ENCODE results near the gene ABCC12. TPM values are rescaled to one million over a fixed set of nuclear protein-coding genes. Genes with fewer than 3 reads are reported as not detected.

Gene ABCC12
- total and polyA plus RNA-seq, 2 donors (not counting 1 experiment from before 2014, with no cell fraction given) = not detected

DNA sequence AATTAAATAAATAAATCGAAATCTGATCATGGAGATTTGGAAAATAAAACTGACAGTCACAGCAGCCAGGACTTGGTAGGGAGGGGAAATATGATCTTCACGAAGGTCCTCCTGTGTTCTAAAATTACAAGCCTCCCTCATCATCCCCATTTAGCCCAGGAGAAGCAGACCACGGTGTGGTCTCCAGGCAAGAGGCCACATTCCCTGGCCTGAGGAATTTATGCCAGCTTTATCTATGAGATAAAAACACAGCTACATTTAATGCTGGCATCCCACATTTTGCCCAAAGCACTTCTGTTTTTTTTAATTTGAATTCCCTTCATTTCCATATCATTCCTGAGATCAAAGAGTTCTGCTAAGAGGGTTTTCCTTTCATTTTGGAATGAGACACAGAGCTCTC is 43.2 kb downstream of the ABCC12 start:
- H3K4me1 ChIP-seq (ENCODE audit: control insufficient read depth in 2 of 2, insufficient read depth in 2 of 2, low read length in 2 of 2) = no peaks in the 10 kb centered on the region
- no peak overlapping the region for H2AFZ ChIP-seq (ENCODE audit: insufficient read depth, low read depth, low read length, poor library complexity, severe bottlenecking)
- H3K9me3 ChIP-seq (ENCODE audit: control extremely low read depth in 1 of 3, control insufficient read depth in 2 of 3, insufficient read depth in 1 of 3, low read length in 2 of 3) = no peaks in the 10 kb centered on the region
- Mint-ChIP-seq H3K4me1 (no peaks in the 10 kb centered on the region), H3K9me3 (ENCODE audit: insufficient read depth) (no peaks in the 10 kb centered on the region), H3K27me3 (peaks cover 10% of the 10 kb centered on the region), H3K4me3 (no peak overlapping the region), H3K27ac (no peak overlapping the region)
- no peak overlapping the region for H3K27ac ChIP-seq (ENCODE audit: low read length in 2 of 2)
- H3K36me3 ChIP-seq (replicated peaks in 1 of 2; ENCODE audit: control extremely low read depth in 1 of 2, control insufficient read depth in 1 of 2, extremely low read depth in 1 of 2, insufficient read depth in 2 of 2, low read length in 1 of 2) = no peaks in the 10 kb centered on the region
- no peak overlapping the region for H3K4me3 ChIP-seq (ENCODE audit: control extremely low read depth in 1 of 5, extremely low read depth in 1 of 5, insufficient read depth in 1 of 5, low read depth in 2 of 5, low read length in 4 of 5)
- ChIA-PET CTCF (interaction anchor here (1.0 to 1.6 kb wide), 4 partner anchors 8 to 971 kb away, joined by 3 to 14 read pairs (median 4); partner anchors contain the start of gene NETO2), POLR2A (no interaction called here)
- H3K9ac ChIP-seq (ENCODE audit: low read length) = no peak overlapping the region
- ATAC-seq (ENCODE audit: low read depth) (no peak), DNase-seq (no peak)
- 38% methylated on average over 1 of the region's 3 CpGs for WGBS (ENCODE audit: insufficient coverage)
- TF ChIP-seq, protein P1, sequence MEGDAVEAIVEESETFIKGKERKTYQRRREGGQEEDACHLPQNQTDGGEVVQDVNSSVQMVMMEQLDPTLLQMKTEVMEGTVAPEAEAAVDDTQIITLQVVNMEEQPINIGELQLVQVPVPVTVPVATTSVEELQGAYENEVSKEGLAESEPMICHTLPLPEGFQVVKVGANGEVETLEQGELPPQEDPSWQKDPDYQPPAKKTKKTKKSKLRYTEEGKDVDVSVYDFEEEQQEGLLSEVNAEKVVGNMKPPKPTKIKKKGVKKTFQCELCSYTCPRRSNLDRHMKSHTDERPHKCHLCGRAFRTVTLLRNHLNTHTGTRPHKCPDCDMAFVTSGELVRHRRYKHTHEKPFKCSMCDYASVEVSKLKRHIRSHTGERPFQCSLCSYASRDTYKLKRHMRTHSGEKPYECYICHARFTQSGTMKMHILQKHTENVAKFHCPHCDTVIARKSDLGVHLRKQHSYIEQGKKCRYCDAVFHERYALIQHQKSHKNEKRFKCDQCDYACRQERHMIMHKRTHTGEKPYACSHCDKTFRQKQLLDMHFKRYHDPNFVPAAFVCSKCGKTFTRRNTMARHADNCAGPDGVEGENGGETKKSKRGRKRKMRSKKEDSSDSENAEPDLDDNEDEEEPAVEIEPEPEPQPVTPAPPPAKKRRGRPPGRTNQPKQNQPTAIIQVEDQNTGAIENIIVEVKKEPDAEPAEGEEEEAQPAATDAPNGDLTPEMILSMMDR (IDR thresholded peaks at IDR 0.05) = no peak
- TF ChIP-seq EZH2 (IDR thresholded peaks at IDR 0.05; ENCODE audit: borderline replicate concordance, insufficient read depth, low read depth, low read length, poor library complexity, severe bottlenecking) = no peak
- intact Hi-C loops (cut with micrococcal nuclease) = no loop called here
- no peak overlapping the region for H3K4me2 ChIP-seq (replicated peaks; ENCODE audit: low read depth, low read length, poor library complexity, severe bottlenecking)
- H3K79me2 ChIP-seq (ENCODE audit: control insufficient read depth, insufficient read depth, low read length) = no peaks in the 10 kb centered on the region
- H4K20me1 ChIP-seq (ENCODE audit: control insufficient read depth, insufficient read depth, low read length, poor library complexity, severe bottlenecking) = no peaks in the 10 kb centered on the region
- peaks cover 0 to 6% (median 0%) of the 10 kb centered on the region in 4 experiments for H3K27me3 ChIP-seq (replicated peaks in 1 of 4; ENCODE audit: control extremely low read depth in 1 of 4, control insufficient read depth in 3 of 4, insufficient read depth in 4 of 4, low read length in 3 of 4)

- Histone ChIP-seq H3K79me2 (ENCODE audit: control insufficient read depth, insufficient read depth, low read length) (no peaks in the 10 kb centered on the region), H3K36me3 (replicated peaks in 1 of 2; ENCODE audit: control extremely low read depth in 1 of 2, control insufficient read depth in 1 of 2, extremely low read depth in 1 of 2, insufficient read depth in 2 of 2, low read length in 1 of 2) (no peaks in the 10 kb centered on the region)
These were observed 44.8 kb downstream of the ABCC12 start for GRCh38 chr16:48110982-48111381.

More at GRCh38 chr16:48110982-48111381, 44.8 kb downstream of the ABCC12 start:
- POLR2A ChIA-PET = no interaction called here
- H3K27me3 Mint-ChIP-seq = peaks cover 7% of the 10 kb centered on the region
- CTCF ChIA-PET = no interaction called here
- DNase-seq = no peak
- no peak overlapping the region for H2AFZ ChIP-seq (ENCODE audit: insufficient read depth, low read depth, low read length, poor library complexity, severe bottlenecking)
- H3K9ac ChIP-seq (ENCODE audit: low read length) = no peak overlapping the region
- ATAC-seq (ENCODE audit: low read depth) = no peak
- intact Hi-C loops (cut with micrococcal nuclease) = no loop called here
- H3K4me3 Mint-ChIP-seq = no peak overlapping the region
- no peaks in the 10 kb centered on the region for H3K4me1 ChIP-seq (ENCODE audit: control insufficient read depth in 2 of 2, insufficient read depth in 2 of 2, low read length in 2 of 2)
- H3K9me3 ChIP-seq (ENCODE audit: control extremely low read depth in 1 of 3, control insufficient read depth in 2 of 3, insufficient read depth in 1 of 3, low read length in 2 of 3) = no peaks in the 10 kb centered on the region
- H3K27ac ChIP-seq (ENCODE audit: low read length in 2 of 2) = no peak overlapping the region
- 100% methylated on average over 2 of the region's 5 CpGs for WGBS (ENCODE audit: insufficient coverage)
- H3K4me1 Mint-ChIP-seq = no peaks in the 10 kb centered on the region
- H4K20me1 ChIP-seq (ENCODE audit: control insufficient read depth, insufficient read depth, low read length, poor library complexity, severe bottlenecking) = no peaks in the 10 kb centered on the region
- H3K4me2 ChIP-seq (replicated peaks; ENCODE audit: low read depth, low read length, poor library complexity, severe bottlenecking) = no peak overlapping the region
- H3K27me3 ChIP-seq (replicated peaks in 1 of 4; ENCODE audit: control extremely low read depth in 1 of 4, control insufficient read depth in 3 of 4, insufficient read depth in 4 of 4, low read length in 3 of 4) = peaks cover 0 to 6% (median 0%) of the 10 kb centered on the region in 4 experiments
- TF ChIP-seq, protein P1 (IDR thresholded peaks at IDR 0.05) = no peak
- TF ChIP-seq EZH2 (IDR thresholded peaks at IDR 0.05; ENCODE audit: borderline replicate concordance, insufficient read depth, low read depth, low read length, poor library complexity, severe bottlenecking) = no peak
- H3K9me3 Mint-ChIP-seq (ENCODE audit: insufficient read depth) = no peaks in the 10 kb centered on the region
- H3K27ac Mint-ChIP-seq = no peak overlapping the region
- H3K4me3 ChIP-seq (ENCODE audit: control extremely low read depth in 1 of 5, extremely low read depth in 1 of 5, insufficient read depth in 1 of 5, low read depth in 2 of 5, low read length in 4 of 5) = no peak overlapping the region
